Measurements from ENCODE around the gene NBDY. TPM values are rescaled to one million over a fixed set of nuclear protein-coding genes. Genes with fewer than 3 reads are reported as not detected.

Gene NBDY
- total RNA-seq, 2 donors from 2014 or later: 64.2 to 83.5 TPM

DNA sequence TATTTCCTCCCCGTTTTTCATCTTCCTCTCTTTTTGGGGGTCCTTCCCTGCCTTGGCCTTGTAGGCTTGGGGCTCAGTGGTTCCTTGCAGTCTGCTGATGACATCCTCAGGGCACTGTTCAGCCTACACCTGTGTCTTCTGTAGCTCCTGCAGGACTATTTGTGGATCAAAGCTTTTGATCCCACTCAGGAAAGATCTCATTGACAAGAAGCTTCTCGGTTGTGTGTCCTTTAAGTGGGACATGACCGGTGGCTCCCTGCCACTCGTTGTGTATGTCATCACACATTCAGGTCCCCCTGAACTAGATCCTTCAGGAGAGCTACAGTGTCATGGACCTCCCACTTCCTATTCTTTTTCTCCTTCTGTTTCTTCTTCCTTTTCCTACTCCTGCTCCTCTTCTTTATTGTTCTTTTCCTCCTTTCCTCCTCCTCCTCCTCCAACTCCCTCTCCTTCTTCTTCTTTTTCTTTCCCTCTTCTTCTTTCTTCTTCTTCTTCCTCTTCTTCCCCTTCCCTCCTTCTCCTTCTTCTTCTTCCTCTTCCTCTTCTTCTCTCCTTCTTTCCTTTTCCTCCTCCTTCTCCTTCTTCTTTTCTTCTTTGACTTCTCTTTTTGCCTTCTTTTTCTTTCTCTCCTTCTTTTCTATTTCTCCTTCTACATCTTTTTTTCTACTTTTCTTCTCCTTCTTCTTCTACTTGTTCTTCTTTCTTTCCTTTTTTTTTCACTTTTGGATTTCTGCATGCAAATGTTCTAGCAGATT lies 67.8 kb downstream of the NBDY start:
- WGBS, 2 experiments (ENCODE audit: insufficient coverage in 1 of 2, insufficient read length in 1 of 2): 92 to 93% methylated on average over 3 to 4 of the region's 4 CpGs
- no peaks in the 10 kb centered on the region for H3K27me3 Mint-ChIP-seq (ENCODE audit: insufficient read depth)
- TF ChIP-seq, protein P1, sequence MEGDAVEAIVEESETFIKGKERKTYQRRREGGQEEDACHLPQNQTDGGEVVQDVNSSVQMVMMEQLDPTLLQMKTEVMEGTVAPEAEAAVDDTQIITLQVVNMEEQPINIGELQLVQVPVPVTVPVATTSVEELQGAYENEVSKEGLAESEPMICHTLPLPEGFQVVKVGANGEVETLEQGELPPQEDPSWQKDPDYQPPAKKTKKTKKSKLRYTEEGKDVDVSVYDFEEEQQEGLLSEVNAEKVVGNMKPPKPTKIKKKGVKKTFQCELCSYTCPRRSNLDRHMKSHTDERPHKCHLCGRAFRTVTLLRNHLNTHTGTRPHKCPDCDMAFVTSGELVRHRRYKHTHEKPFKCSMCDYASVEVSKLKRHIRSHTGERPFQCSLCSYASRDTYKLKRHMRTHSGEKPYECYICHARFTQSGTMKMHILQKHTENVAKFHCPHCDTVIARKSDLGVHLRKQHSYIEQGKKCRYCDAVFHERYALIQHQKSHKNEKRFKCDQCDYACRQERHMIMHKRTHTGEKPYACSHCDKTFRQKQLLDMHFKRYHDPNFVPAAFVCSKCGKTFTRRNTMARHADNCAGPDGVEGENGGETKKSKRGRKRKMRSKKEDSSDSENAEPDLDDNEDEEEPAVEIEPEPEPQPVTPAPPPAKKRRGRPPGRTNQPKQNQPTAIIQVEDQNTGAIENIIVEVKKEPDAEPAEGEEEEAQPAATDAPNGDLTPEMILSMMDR (conservative IDR thresholded peaks at IDR 0.05): no peak
- H3K9me3 Mint-ChIP-seq: peaks cover 83% of the 10 kb centered on the region
- H3K9me3 ChIP-seq (ENCODE audit: control insufficient read depth, low read length): no peaks in the 10 kb centered on the region
- H3K4me3 Mint-ChIP-seq: no peak overlapping the region
- no peaks in the 10 kb centered on the region for H3K27me3 ChIP-seq (ENCODE audit: control insufficient read depth, insufficient read depth, low read length, poor library complexity, severe bottlenecking)
- no peak overlapping the region for H3K27ac ChIP-seq (ENCODE audit: low read depth, low read length)
- no peak for DNase-seq
- H3K27ac Mint-ChIP-seq: no peak overlapping the region
- H3K36me3 Mint-ChIP-seq (ENCODE audit: low read depth): peaks cover 17% of the 10 kb centered on the region
- H3K36me3 ChIP-seq (ENCODE audit: control insufficient read depth, insufficient read depth, low read length): no peaks in the 10 kb centered on the region
- no peaks in the 10 kb centered on the region for H3K4me1 ChIP-seq (ENCODE audit: control insufficient read depth, insufficient read depth, low read length)
- H3K9ac ChIP-seq (ENCODE audit: extremely low read depth, low read length, poor library complexity, severe bottlenecking): no peak overlapping the region
- no peak overlapping the region for H3K4me3 ChIP-seq (ENCODE audit: low read length)
- peaks cover 14% of the 10 kb centered on the region for H3K4me1 Mint-ChIP-seq

- H3K4me3 Mint-ChIP-seq: no peak overlapping the region
- H3K27ac Mint-ChIP-seq: peak overlapping the region; percentile 35
- no peak for DNase-seq
- 0 to 74% methylated on average over 1 to 6 of the region's 6 CpGs for WGBS, 2 experiments (ENCODE audit: insufficient coverage in 1 of 2, insufficient read length in 1 of 2)
- TF ChIP-seq, protein P1 (conservative IDR thresholded peaks at IDR 0.05): no peak
- Histone ChIP-seq H3K36me3 (ENCODE audit: control insufficient read depth, insufficient read depth, low read length) (no peaks in the 10 kb centered on the region), H3K4me1 (ENCODE audit: control insufficient read depth, insufficient read depth, low read length) (no peaks in the 10 kb centered on the region), H3K27me3 (ENCODE audit: control insufficient read depth, insufficient read depth, low read length, poor library complexity, severe bottlenecking) (no peaks in the 10 kb centered on the region), H3K9ac (ENCODE audit: extremely low read depth, low read length, poor library complexity, severe bottlenecking) (no peak overlapping the region), H3K27ac (ENCODE audit: low read depth, low read length) (no peak overlapping the region), H3K9me3 (ENCODE audit: control insufficient read depth, low read length) (no peaks in the 10 kb centered on the region), H3K4me3 (ENCODE audit: low read length) (no peak overlapping the region)
- H3K4me1 Mint-ChIP-seq: peaks cover 15% of the 10 kb centered on the region
- no peaks in the 10 kb centered on the region for H3K27me3 Mint-ChIP-seq (ENCODE audit: insufficient read depth)
- H3K36me3 Mint-ChIP-seq (ENCODE audit: low read depth): peaks cover 12% of the 10 kb centered on the region
- H3K9me3 Mint-ChIP-seq: peaks cover 81% of the 10 kb centered on the region
Observed at GRCh38 chrX:56797574-56798338, 68.7 kb downstream of the NBDY start.

GRCh38 chrX:56798339-56798711 lies 69.3 kb downstream of the NBDY start:
- H3K4me1 ChIP-seq (ENCODE audit: control insufficient read depth, insufficient read depth, low read length): no peaks in the 10 kb centered on the region
- H3K27ac ChIP-seq (ENCODE audit: low read depth, low read length): no peak overlapping the region
- DNase-seq: peak; percentile 31
- TF ChIP-seq, protein P1 (conservative IDR thresholded peaks at IDR 0.05): no peak
- H3K4me3 Mint-ChIP-seq: no peak overlapping the region
- H3K9ac ChIP-seq (ENCODE audit: extremely low read depth, low read length, poor library complexity, severe bottlenecking): no peak overlapping the region
- peaks cover 81% of the 10 kb centered on the region for H3K9me3 Mint-ChIP-seq
- H3K9me3 ChIP-seq (ENCODE audit: control insufficient read depth, low read length): no peaks in the 10 kb centered on the region
- peaks cover 12% of the 10 kb centered on the region for H3K36me3 Mint-ChIP-seq (ENCODE audit: low read depth)
- WGBS, 2 experiments (ENCODE audit: insufficient coverage in 1 of 2, insufficient read length in 1 of 2): 89% methylated on average over 5 of the region's 5 CpGs; no CpG with 5 or more reads in 1 of the 2 experiments
- H3K27me3 ChIP-seq (ENCODE audit: control insufficient read depth, insufficient read depth, low read length, poor library complexity, severe bottlenecking): no peaks in the 10 kb centered on the region
- H3K4me3 ChIP-seq (ENCODE audit: low read length): no peak overlapping the region
- H3K4me1 Mint-ChIP-seq: peaks cover 15% of the 10 kb centered on the region
- no peaks in the 10 kb centered on the region for H3K27me3 Mint-ChIP-seq (ENCODE audit: insufficient read depth)
- H3K27ac Mint-ChIP-seq: no peak overlapping the region
- no peaks in the 10 kb centered on the region for H3K36me3 ChIP-seq (ENCODE audit: control insufficient read depth, insufficient read depth, low read length)
